NCI-H1417 (cell line): ENCODE measurements around the gene TMEM231.
"Not testable (repeated sequence)": the region's sequence is repeated elsewhere in the genome, so short reads cannot be mapped to it uniquely, and the experiment has no call there.

Experiments
- DNase-seq, 3 experiments: peaks; one replicate each; lab custom pipeline; 2025; lab: John Stamatoyannopoulos, UW

The TMEM231 gene

GRCh38 chr16:75532142-75532765, 23.8 kb downstream of the TMEM231 start:
- DNase-seq: no peak

GRCh38 chr16:75529959-75530358, 26.1 kb downstream of the TMEM231 start:
- DNase-seq: no peak

GRCh38 chr16:75529056-75529905, 26.8 kb downstream of the TMEM231 start:
- DNase-seq: no peak

DNA sequence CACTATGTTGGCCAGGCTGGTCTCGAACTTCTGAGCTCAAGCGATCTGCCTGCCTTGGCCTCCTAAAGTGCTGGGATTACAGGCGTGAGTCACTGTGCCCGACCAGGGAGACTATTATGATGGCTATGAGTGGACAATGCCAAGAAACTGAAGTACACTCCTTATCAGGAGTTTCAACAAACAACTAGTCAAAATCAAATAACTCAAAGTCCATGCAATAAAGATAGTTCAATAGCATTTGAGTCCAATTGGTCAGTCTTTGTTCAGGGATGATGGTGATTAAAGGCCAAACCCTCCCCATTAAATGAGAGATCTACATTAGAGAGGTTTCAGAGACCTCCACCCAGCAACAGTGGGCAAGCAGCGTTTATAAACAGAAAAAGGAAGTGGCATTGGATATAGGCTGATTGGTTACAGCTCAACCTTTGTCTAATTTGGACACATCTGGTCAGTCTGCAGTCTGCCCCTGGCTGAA, 28.2 kb downstream of the TMEM231 start:
- no peak for DNase-seq

GRCh38 chr16:75526032-75526790, 29.8 kb downstream of the TMEM231 start:
- DNase-seq: no peak

DNA sequence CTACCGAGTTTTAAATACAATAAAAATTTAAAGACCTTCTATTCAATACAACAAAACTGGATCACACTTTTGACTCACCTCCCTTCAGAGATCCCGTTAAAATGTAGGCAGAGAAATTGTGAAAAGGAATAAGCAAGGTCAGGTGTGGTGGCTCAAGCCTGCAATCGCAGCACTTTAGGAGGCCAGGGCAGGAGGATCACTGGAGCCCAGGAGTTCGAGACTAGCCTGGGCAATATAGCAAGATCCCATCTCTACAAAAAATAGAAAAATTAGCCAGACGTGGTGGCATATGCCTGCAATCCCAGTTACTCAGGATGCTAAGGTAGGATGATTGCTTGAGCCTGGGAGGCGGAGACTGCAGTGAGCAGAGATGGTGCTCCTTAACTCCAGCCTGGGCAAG, 36.9 kb downstream of the TMEM231 start:
- no peak for DNase-seq

DNA sequence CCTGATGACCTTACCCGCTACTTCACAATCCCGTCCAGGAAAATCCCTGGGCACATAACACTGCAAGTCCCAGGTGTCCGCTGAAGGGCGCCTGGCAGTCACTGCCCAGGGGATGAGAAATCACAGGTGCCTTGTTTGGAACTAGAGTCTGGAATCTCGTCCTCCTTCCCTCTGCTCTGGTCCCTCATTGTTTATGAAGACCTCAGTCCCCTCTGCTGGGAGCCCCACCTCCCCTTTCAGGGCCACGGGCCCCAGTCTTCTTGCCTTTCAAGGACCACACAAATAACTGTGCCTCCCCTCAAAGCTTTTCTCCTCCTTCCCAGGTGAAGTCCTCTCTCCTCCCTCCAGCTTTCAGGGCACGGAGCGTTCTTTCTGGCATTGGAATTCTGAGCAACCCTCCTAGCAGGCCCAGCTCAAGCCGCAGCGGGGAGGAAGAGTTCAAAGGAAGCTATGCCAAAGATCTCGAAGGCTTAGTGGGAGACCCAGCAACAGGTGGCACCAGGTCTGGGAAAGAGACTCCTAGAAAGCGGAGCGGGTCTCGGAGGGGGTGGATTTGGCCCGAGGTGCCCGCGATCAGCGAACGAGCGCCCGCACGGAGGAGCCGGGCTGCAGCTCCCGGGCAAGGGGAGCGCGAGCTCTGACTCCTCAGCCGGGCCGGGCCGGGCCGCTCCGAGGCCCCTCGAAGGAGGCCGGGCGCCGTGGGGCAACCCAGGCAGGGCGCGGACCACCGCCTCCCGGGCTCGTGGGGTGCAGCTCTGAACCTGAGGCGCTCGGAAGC, 39.7 kb downstream of the TMEM231 start:
- peak in 2 of 3 experiments; percentile 66 to 76 for DNase-seq

DNA sequence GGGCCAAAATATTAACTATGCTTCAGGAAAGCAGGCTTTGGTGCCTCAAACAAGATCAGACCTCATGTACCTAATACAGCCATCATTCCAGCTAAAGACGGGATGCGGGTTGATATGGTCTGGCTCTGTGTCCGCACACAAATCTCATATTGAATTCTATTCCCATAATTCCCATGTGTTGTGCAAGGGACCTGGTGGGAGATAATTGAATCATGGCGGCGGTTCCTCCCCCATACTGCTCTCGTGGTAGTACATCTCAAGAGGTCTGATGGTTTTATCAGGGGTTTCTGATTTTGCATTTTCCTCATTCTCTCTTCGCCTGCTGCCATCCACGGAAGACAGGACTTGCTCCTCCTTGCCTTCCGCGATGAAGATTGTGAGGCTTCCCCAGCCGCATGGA, 41.8 kb downstream of the TMEM231 start:
- no peak for DNase-seq

DNA sequence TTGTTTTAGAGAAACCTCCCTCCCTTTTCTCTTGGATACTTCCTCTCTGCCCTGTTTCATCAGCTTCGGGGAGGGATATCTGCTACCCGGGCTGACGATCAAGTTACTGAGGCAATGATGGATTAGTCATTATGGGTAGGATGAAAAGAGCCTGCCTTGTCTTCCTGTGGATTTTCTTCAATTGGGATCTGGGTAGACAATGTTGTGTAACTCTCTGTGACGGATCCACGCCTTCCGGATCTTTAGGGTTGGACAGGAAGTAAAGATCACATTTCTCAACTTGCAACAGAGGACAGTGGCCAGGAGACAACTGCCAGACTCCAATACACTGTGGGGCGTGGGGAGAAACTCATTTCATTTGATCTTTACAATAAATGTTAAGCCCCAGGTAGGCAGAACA, 49.5 kb downstream of the TMEM231 start:
- DNase-seq: no peak

DNA sequence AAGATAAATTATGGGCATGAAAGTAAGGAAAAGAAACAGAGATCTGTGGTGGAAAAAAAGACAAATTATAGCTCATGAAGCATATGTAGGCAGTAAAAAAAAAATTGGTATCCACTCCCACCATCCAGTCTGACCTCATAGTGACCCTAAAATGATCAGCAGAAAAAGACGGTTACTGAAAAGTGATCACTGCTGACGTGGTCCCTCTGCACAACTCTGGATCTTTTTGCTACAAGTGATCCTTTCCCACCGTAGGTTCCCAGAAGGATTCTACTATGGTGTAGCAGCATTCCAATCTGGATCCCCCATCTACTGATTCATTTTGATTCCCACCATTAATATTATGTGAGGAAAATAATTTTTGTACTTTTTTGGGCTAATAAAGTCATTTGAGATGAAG, 49.9 kb downstream of the TMEM231 start:
- DNase-seq: no peak

- DNase-seq: no peak
Observed at GRCh38 chr16:75503801-75504200, 52.3 kb downstream of the TMEM231 start.

DNA sequence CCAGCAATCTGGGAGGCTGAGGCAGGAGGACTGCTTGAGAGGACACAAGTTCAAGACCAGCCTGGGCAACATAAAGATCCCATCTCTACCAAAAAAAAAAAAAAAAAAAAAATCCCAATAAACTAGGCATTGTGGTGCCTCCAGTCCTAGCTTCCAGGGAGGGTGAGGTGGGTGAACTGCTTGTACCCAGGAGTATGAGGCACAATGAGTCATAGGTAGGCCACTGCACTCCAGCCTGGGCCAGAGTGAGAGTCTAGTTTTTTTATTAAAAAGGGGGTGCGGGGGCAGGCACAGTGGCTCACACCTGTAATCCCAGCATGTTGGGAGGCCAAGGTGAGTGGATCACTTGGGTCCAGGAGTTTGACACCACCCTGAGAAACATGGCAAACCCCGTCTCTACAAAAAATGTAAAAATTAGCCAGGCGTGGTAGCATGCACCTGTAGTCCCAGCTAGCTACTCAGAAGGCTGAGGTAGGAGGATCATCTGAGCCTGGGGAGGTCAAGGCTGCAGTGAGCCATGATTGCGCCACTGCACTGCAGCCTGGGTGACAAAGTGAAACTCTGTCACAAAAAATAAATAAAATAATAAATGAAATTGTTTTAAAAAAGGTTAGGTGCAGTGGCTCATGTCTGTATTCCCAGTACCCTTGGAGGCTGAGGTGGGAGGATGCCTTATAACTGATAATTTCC, 53.0 kb downstream of the TMEM231 start:
- DNase-seq: no peak

DNA sequence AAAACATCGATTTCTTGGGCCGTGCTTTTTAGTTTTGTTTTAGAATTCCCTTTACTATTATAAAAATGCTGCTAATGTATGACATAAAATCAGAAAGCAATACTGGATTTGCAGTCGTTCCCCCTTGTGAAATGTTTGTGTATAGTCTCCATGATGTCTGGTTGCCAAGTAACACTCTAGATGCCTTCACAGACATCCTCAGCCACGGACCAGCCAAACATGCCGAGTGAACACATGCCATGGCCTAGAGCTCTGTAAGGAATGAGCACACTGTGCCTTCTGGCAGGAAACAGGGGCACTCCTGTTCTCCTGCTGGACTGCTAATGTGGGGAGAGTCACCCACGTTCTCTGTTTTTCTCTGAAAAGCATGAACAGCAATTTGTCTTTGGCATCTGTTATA, 54.2 kb downstream of the TMEM231 start:
- not testable (repeated sequence) for DNase-seq

- DNase-seq: no peak
Observed at GRCh38 chr16:75501359-75501758, 54.7 kb downstream of the TMEM231 start.

GRCh38 chr16:75498605-75499322, 57.3 kb downstream of the TMEM231 start:
- DNase-seq: peak in 2 of 3 experiments; percentile 44 to 56

DNA sequence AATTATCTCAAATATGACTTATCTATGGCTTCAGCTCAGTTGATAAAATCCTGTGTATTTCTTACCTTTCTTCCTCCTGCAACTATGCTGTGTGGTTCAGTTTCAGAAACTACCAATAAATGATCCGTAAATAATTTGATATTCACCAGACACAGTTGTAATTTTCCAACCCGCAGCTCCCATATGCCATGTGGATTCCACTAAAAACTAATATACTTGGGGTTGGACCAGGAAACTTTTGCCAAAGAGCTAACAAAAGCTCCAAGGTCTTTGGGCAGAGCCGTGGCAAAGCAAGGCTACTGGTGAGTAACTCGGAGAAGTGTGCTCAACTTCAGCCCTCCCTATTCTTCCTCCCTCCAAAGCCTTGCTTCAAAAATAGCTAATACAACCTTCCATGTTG, 58.5 kb downstream of the TMEM231 start:
- no peak for DNase-seq

- peak in 1 of 3 experiments; percentile 25 for DNase-seq
Observed at GRCh38 chr16:75495076-75495674, 60.9 kb downstream of the TMEM231 start, which contains the start of gene CHST6. Gene CHST6, minus strand, starts transcription at chr16:75495441. Its CDS starts 15,613 bp downstream, at chr16:75479828.

GRCh38 chr16:75494661-75495075, 61.4 kb downstream of the TMEM231 start:
- peak in 1 of 3 experiments; percentile 2 for DNase-seq

GRCh38 chr16:75494184-75494583, 61.9 kb downstream of the TMEM231 start:
- no peak for DNase-seq

- DNase-seq: peak; percentile 23 to 66 (median 37)
Observed at GRCh38 chr16:75491876-75492275, 64.2 kb downstream of the TMEM231 start.
